HG02852 (cell line): Measurements from ENCODE around the gene ALCAM.

Source experiments
- ATAC-seq: cut with Tn5 transposase; IDR thresholded peaks from one replicate; pipeline ENCODE4 v1.9.1; 2021; ENCODE audit warnings: mild to moderate bottlenecking, moderate library complexity; ENCODE audit not compliant: unreplicated experiment

ALCAM gene

GRCh38 chr3:105616374-105617121, 249.8 kb downstream of the ALCAM start:
- no peak for ATAC-seq

- ATAC-seq: no peak
Measured at GRCh38 chr3:105618556-105618955, 251.8 kb downstream of the ALCAM start.

GRCh38 chr3:105619651-105620050, 252.9 kb downstream of the ALCAM start:
- no peak for ATAC-seq

GRCh38 chr3:105620236-105620635, 253.5 kb downstream of the ALCAM start:
- no peak for ATAC-seq

GRCh38 chr3:105622169-105622568, 255.5 kb downstream of the ALCAM start:
- ATAC-seq: no peak
